Duodenal mucosa (tissue), 2 donors: ENCODE results near the gene ZSWIM6.

Experiments used
- H3K27ac ChIP-seq: one replicate; pipeline ENCODE4 v1.7.0; 2013; ENCODE audit warnings: low read depth, low read length
- H3K27me3 ChIP-seq, 2 donors: one replicate each; pipeline ENCODE4 v1.7.0; 2013; ENCODE audit warnings: low read length in 2 of 2, control low read depth in 1 of 2; ENCODE audit not compliant: insufficient read depth in 2 of 2, control insufficient read depth in 1 of 2
- H3K36me3 ChIP-seq, 2 donors: one replicate each; pipeline ENCODE4 v1.7.0; 2013; ENCODE audit warnings: low read length in 2 of 2, control low read depth in 1 of 2; ENCODE audit not compliant: insufficient read depth in 2 of 2, control insufficient read depth in 1 of 2
- H3K4me1 ChIP-seq, 2 donors: one replicate each; pipeline ENCODE4 v1.7.0; 2013; ENCODE audit warnings: low read length in 2 of 2, control low read depth in 1 of 2; ENCODE audit not compliant: insufficient read depth in 2 of 2, control insufficient read depth in 1 of 2
- H3K4me3 ChIP-seq, 2 donors: one replicate each; pipeline ENCODE4 v1.7.0; 2013; ENCODE audit warnings: low read length in 2 of 2, low read depth in 1 of 2
- H3K9ac ChIP-seq, 2 donors: one replicate each; pipeline ENCODE4 v1.7.0; 2013; ENCODE audit warnings: low read length in 2 of 2, low read depth in 1 of 2
- H3K9me3 ChIP-seq, 2 donors: one replicate each; pipeline ENCODE4 v1.7.0; 2013; ENCODE audit warnings: low read length in 2 of 2, control low read depth in 1 of 2; ENCODE audit not compliant: control insufficient read depth in 1 of 2

ZSWIM6 gene

DNA sequence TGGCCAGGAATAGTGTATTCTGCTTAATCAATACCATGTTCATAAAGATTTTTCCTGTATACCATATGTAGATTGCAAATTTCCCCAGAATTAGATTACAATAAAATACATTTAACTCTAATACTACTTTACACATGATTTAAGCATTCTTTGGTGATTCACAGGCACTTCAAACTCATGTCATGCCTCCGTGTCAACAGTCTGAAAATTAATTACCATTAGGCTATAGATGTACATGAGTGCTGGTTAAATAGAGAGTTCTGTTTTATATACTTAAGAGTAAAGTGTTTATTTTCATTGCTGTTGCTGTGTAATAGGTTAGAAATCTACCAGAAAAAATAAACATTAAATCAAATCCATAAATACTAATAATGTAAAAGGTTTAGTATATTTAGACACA, 159.8 kb downstream of the ZSWIM6 start:
- Histone ChIP-seq H3K36me3 (no peaks in the 10 kb centered on the region), H3K4me3 (no peak overlapping the region), H3K4me1 (no peaks in the 10 kb centered on the region), H3K27ac (no peak overlapping the region), H3K27me3 (no peaks in the 10 kb centered on the region), H3K9me3 (no peaks in the 10 kb centered on the region), H3K9ac (no peak overlapping the region)

DNA sequence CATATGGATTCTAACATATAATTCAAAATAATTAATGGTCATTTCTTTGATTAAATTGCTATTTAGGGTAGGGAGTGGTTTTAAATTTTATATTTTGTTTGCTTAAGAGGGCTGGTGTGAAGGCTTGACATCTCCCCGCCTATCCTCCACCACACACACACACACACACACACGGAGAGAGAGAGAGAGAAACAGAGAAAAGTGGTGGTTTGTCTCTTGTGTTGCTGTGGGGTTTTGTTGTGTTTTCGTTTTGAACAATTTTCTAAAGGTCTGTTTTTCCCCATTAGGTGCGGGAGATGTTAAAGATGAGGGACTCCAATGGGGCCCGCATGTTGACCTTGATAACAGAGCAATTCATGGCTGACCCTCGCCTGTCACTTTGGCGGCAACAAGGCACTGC, 161.9 kb downstream of the ZSWIM6 start:
- Histone ChIP-seq H3K27me3 (no peaks in the 10 kb centered on the region), H3K9ac (no peak overlapping the region), H3K4me3 (no peak overlapping the region), H3K4me1 (no peaks in the 10 kb centered on the region), H3K27ac (no peak overlapping the region), H3K9me3 (no peaks in the 10 kb centered on the region), H3K36me3 (no peaks in the 10 kb centered on the region)

DNA sequence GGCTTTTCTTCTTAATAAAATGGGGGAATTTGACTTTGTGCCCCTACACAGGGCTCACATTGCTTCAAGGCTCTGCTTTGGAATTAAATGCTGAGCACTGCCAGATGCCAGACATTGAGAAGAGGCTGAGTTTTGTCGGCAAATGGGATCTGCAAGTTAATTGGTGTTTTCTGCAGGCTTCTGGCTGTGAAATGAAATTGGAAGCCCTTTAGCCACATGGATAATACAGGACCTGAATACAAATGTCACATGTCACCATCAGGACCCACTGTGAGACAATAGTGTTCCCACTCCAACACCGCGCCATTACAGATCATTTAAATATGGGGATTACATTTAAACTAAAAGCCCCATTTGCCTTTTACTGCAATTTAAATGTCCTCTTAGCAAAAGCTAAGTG, 164.4 kb downstream of the ZSWIM6 start:
- H3K4me3 ChIP-seq = no peak overlapping the region
- H3K27ac ChIP-seq = no peak overlapping the region
- no peak overlapping the region for H3K9ac ChIP-seq
- no peaks in the 10 kb centered on the region for H3K9me3 ChIP-seq
- no peaks in the 10 kb centered on the region for H3K36me3 ChIP-seq
- no peaks in the 10 kb centered on the region for H3K4me1 ChIP-seq
- no peaks in the 10 kb centered on the region for H3K27me3 ChIP-seq

DNA sequence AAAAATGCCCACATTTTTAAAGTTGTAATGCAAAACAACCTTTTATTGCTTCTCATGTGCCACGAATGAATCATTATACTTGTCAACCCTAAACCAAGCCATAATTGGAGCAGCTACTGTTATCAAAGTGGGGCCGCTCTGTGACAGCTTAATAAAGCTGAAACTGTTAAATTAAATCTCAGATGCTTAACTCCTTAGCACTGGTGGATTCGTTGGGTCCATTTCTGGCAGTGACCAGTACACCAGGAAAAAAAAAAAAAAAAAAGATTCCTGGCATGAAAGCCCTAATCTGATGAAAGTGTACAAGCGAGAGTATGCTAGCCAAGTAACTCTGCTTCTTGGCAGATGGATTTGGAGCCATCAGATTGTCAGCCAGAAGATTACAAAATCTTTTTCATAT, 164.8 kb downstream of the ZSWIM6 start:
- H3K9me3 ChIP-seq = no peaks in the 10 kb centered on the region
- H3K27ac ChIP-seq = no peak overlapping the region
- H3K27me3 ChIP-seq = no peaks in the 10 kb centered on the region
- no peaks in the 10 kb centered on the region for H3K4me1 ChIP-seq
- no peak overlapping the region for H3K9ac ChIP-seq
- H3K4me3 ChIP-seq = no peak overlapping the region
- H3K36me3 ChIP-seq = no peaks in the 10 kb centered on the region

DNA sequence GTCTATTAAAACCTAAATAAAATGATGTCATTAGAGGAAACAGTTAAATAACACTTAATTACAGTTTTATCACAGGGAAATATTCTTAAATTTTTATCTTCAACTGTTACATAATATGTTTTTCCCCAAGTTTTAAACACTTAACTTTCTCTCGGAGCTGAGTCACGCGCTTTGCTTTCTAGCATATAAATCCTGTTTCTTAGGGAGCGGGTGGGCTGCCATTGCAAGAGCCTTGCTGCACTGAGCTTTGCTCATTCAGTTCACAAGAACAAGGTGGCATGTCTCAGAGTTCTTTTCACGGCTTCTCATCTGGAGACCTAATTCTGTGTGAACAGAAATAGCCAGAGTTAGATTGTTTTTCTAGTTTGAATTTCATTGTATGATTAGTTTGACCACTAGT, 166.1 kb downstream of the ZSWIM6 start:
- Histone ChIP-seq H3K27me3 (no peaks in the 10 kb centered on the region), H3K4me3 (no peak overlapping the region), H3K36me3 (no peaks in the 10 kb centered on the region), H3K9me3 (no peaks in the 10 kb centered on the region), H3K4me1 (no peaks in the 10 kb centered on the region), H3K9ac (no peak overlapping the region), H3K27ac (no peak overlapping the region)

DNA sequence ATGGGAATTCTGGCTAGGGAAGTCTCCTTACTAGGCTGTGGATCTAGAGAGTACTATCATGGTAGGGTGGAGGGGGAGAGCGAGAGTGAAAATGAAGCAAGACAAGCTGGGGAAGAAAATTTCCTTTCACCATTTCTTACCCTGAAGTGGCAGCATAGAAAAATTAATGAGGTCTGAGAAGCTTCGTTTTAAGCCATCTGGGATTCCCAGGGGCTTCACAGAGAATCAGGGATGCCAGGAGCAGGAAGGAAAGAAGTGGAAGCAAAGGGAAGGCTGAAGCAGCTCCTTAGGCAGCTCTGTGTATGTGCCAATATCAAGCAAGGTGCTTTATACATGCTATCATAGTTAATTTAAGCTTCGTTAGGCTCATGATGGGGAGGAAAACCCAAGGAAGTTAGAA, 169.9 kb downstream of the ZSWIM6 start:
- H3K4me1 ChIP-seq = no peaks in the 10 kb centered on the region
- H3K27me3 ChIP-seq = no peaks in the 10 kb centered on the region
- no peak overlapping the region for H3K9ac ChIP-seq
- no peak overlapping the region for H3K4me3 ChIP-seq
- no peaks in the 10 kb centered on the region for H3K36me3 ChIP-seq
- H3K27ac ChIP-seq = no peak overlapping the region
- H3K9me3 ChIP-seq = no peaks in the 10 kb centered on the region

DNA sequence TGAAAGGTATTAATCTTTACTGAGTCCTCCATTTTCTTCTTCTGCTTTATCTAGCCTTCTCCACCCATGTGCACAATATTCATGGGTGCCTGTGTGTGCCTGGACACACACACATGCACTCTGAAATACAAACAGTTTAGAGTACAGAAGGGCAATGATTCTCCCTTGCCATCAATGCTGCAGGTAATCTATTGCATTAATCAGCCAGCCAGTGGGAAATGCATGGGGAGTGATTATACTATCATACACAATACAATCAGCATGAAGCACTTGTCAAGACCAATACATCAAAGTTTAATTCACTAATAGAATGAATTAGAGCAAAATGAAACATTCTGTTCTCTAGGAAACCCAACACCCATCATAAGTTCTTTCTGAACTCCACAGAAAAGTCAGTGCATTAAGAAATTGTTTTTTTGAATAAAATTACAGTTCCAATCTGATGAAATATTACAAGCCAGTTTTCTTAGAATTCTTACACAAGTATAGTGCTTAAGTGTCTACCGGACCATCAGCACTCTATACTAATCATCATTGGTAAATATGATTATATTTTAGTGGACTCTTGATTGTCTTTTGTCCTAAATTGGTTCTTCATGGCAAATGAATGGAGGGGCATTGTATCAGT, 172.2 kb downstream of the ZSWIM6 start:
- Histone ChIP-seq H3K9ac (no peak overlapping the region), H3K9me3 (no peaks in the 10 kb centered on the region), H3K27ac (no peak overlapping the region), H3K4me3 (no peak overlapping the region), H3K27me3 (no peaks in the 10 kb centered on the region), H3K36me3 (no peaks in the 10 kb centered on the region), H3K4me1 (no peaks in the 10 kb centered on the region)

DNA sequence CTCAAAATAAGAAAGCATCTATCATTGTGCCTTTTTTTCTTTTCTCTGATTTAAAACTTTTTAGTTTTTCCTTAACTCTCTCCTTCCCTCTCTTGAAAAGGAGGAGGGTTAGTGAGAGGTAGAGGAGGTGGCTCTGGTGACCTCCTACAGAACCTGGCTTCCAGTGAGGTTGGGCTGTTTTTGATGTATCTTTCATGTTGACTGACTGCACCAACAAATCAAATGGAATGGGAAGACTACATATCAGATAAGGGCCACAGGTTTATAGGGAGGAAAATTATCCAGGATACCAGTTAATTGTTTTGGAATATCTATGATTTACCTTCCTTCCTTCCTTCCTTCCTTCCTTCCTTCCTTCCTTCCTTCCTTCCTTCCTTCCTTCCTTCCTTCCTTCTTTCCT, 173.2 kb downstream of the ZSWIM6 start:
- Histone ChIP-seq H3K4me3 (no peak overlapping the region), H3K27ac (no peak overlapping the region), H3K9ac (no peak overlapping the region), H3K4me1 (no peaks in the 10 kb centered on the region), H3K9me3 (no peaks in the 10 kb centered on the region), H3K36me3 (no peaks in the 10 kb centered on the region), H3K27me3 (no peaks in the 10 kb centered on the region)

DNA sequence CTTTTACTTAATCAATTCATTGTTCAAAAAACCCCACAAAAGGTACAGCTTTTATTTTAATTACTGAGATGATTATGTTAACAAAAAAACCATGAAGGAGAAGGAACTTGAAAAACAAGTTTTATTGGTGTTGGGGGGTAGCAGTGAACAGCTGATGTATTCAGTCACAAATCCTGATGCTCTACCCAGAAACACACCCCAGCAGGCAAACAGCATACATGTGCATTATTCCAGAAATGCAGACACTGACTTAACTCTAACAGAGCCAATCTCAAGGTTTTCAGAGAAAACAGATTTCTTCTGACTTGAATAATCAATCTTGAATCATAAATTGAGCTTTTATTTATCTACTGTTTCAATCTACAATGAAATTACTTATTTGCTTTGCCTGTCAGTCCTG, 175.2 kb downstream of the ZSWIM6 start:
- H3K27ac ChIP-seq = no peak overlapping the region
- H3K27me3 ChIP-seq = no peaks in the 10 kb centered on the region
- no peaks in the 10 kb centered on the region for H3K36me3 ChIP-seq
- H3K4me1 ChIP-seq = no peaks in the 10 kb centered on the region
- no peaks in the 10 kb centered on the region for H3K9me3 ChIP-seq
- no peak overlapping the region for H3K4me3 ChIP-seq
- no peak overlapping the region for H3K9ac ChIP-seq

DNA sequence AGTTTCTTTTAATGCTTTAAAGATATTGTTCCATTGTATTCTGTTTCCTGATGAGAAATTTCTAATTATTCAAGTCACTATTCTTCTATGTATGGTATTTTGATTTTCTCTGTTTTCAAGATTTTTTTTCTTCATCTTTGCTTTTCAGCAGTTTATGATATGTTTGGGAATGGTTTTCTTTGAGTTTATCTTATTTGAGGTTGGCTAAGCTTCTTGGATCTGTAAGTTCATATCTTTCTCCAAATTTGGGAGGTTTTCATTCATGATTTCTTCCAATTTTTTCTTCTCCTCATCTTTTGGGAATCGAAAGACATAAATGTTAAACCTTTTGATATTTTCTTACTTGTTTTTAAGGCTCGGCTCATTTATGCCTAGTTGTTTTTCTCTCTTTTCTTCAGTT, 184.9 kb downstream of the ZSWIM6 start:
- H3K9ac ChIP-seq = no peak overlapping the region
- H3K9me3 ChIP-seq = no peaks in the 10 kb centered on the region
- H3K36me3 ChIP-seq = no peaks in the 10 kb centered on the region
- H3K27ac ChIP-seq = no peak overlapping the region
- H3K4me1 ChIP-seq = no peaks in the 10 kb centered on the region
- no peaks in the 10 kb centered on the region for H3K27me3 ChIP-seq
- H3K4me3 ChIP-seq = no peak overlapping the region

DNA sequence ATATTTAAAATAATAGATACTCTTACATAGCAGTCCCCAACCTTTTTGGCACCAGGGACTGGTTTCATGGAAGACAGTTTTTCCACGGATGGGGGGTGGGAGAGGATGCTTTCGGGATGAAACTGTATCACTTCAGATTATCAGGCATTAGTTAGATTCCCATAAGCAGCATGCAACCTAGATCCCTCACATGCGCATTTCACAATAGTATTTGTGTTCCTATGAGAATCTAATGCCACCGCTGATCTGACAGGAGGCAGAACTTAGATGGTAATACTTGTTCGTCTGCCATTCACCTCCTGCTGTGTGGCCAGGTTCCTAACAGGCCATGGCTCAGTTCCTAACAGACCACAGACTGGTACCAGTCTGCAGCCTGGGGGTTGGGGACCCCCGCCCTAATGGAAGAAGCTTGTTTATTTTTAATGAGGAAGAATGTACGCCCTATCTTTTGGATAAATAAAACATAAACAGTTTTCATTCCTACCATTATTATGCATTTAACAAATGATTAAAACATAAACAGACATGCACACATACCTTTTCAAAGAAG, 187.7 kb downstream of the ZSWIM6 start:
- Histone ChIP-seq H3K4me1 (no peaks in the 10 kb centered on the region), H3K36me3 (peaks cover 1 to 3% of the 10 kb centered on the region in 2 donors), H3K27ac (no peak overlapping the region), H3K27me3 (no peaks in the 10 kb centered on the region), H3K9me3 (no peaks in the 10 kb centered on the region), H3K9ac (no peak overlapping the region), H3K4me3 (no peak overlapping the region)
